ENCODE data around the gene LCE2A. TPM values are rescaled to one million over a fixed set of nuclear protein-coding genes. Genes with fewer than 3 reads are reported as not detected.
A peak's percentile ranks its signal among the peaks of the same experiment; 100 is the strongest.

LCE2A gene
- total RNA-seq = not detected

- no peak within 1 kb of the TSS for H3K4me3 ChIP-seq (replicated peaks in 1 of 3)
- TF ChIP-seq POLR2A (IDR thresholded peaks at IDR 0.05) (no peak), CTCF (IDR thresholded peaks at IDR 0.05) (no peak)
- no peaks in the 10 kb centered on the region for H3K27me3 ChIP-seq
- no peaks in the 10 kb centered on the region for H3K36me3 ChIP-seq
- H3K9me3 ChIP-seq = no peaks in the 10 kb centered on the region
- no peak for DNase-seq
- 50 to 62% methylated on average over 4 of the region's 4 CpGs for WGBS, 2 donors
- no peaks in the 10 kb centered on the region for H3K4me1 ChIP-seq
- no peak within 1 kb of the TSS for H3K27ac ChIP-seq
- intact Hi-C loops (cut with DNase I) = no loop called here
Measured at GRCh38 chr1:152697701-152698600, at the start of gene LCE2A. Gene LCE2A (plus strand): TSS chr1:152698345. CDS start chr1:152698902, 557 bp downstream.

DNA sequence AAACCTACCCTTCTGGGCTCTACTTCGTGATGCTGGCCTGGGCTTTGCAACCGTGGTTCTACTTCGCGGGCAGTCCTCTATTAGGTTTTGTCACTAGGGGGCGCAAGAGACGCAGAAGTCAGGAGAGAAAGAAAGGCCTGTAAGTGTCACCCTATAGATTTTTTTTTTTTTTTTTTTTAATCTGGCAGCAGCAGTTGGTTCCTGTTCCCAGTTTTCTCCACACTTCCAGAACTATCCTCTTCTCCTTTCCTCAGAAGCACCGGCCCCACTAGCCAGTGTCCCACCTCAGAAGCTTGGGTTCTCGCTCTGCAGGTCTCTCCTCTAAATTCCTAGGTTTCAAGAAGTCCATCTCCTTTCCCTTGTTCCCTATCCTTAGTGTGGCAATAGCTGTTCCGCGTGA is 44.0 kb upstream of the LCE2A start:
- intact Hi-C loops (cut with DNase I) = no loop called here
- H3K36me3 ChIP-seq = no peaks in the 10 kb centered on the region
- WGBS, 2 donors = 31 to 32% methylated on average over 10 of the region's 10 CpGs
- no peak for TF ChIP-seq POLR2A (IDR thresholded peaks at IDR 0.05)
- TF ChIP-seq CTCF (IDR thresholded peaks at IDR 0.05) = peak in 4 of 6 experiments; percentile 21 to 50 (median 30)
- no peak overlapping the region for H3K4me3 ChIP-seq (replicated peaks in 1 of 3)
- no peak overlapping the region for H3K27ac ChIP-seq
- no peaks in the 10 kb centered on the region for H3K4me1 ChIP-seq
- peak; percentile 16 to 26 for DNase-seq
- H3K27me3 ChIP-seq = no peaks in the 10 kb centered on the region
- H3K9me3 ChIP-seq = no peaks in the 10 kb centered on the region

GRCh38 chr1:152656459-152656858 is 41.7 kb upstream of the LCE2A start:
- no peaks in the 10 kb centered on the region for H3K36me3 ChIP-seq
- H3K4me3 ChIP-seq (replicated peaks in 1 of 3) = no peak overlapping the region
- DNase-seq = no peak
- TF ChIP-seq CTCF (IDR thresholded peaks at IDR 0.05) = no peak
- H3K27ac ChIP-seq = no peak overlapping the region
- intact Hi-C loops (cut with DNase I) = no loop called here
- H3K27me3 ChIP-seq = no peaks in the 10 kb centered on the region
- no peaks in the 10 kb centered on the region for H3K9me3 ChIP-seq
- H3K4me1 ChIP-seq = no peaks in the 10 kb centered on the region
- 58 to 61% methylated on average over 2 of the region's 2 CpGs for WGBS, 2 donors

- Histone ChIP-seq H3K4me3 (replicated peaks in 1 of 3) (no peak overlapping the region), H3K4me1 (no peaks in the 10 kb centered on the region), H3K36me3 (no peaks in the 10 kb centered on the region), H3K9me3 (no peaks in the 10 kb centered on the region), H3K27ac (no peak overlapping the region), H3K27me3 (no peaks in the 10 kb centered on the region)
- intact Hi-C loops (cut with DNase I) = no loop called here
- DNase-seq = no peak
- 93 to 94% methylated on average over 4 of the region's 4 CpGs for WGBS, 2 donors
- TF ChIP-seq POLR2A (IDR thresholded peaks at IDR 0.05) = no peak
- no peak for TF ChIP-seq CTCF (IDR thresholded peaks at IDR 0.05)
Measured at GRCh38 chr1:152657677-152658076, 40.5 kb upstream of the LCE2A start.

GRCh38 chr1:152658649-152659048 is 39.5 kb upstream of the LCE2A start:
- DNase-seq = peak; percentile 61 to 64
- Histone ChIP-seq H3K4me1 (no peaks in the 10 kb centered on the region), H3K4me3 (replicated peaks in 1 of 3) (no peak overlapping the region), H3K27me3 (no peaks in the 10 kb centered on the region), H3K27ac (no peak overlapping the region), H3K9me3 (no peaks in the 10 kb centered on the region), H3K36me3 (no peaks in the 10 kb centered on the region)
- TF ChIP-seq CTCF (IDR thresholded peaks at IDR 0.05) = no peak
- no peak for TF ChIP-seq POLR2A (IDR thresholded peaks at IDR 0.05)
- intact Hi-C loops (cut with DNase I) = no loop called here
- 50 to 53% methylated on average over 3 of the region's 3 CpGs for WGBS, 2 donors
